ENCODE results near the gene VWA8.

VWA8 gene

GRCh38 chr13:41668130-41668757 is 292.7 kb downstream of the VWA8 start:
- no peaks in the 10 kb centered on the region for H3K9me3 ChIP-seq (ENCODE audit: control insufficient read depth, insufficient read depth, low read length)

DNA sequence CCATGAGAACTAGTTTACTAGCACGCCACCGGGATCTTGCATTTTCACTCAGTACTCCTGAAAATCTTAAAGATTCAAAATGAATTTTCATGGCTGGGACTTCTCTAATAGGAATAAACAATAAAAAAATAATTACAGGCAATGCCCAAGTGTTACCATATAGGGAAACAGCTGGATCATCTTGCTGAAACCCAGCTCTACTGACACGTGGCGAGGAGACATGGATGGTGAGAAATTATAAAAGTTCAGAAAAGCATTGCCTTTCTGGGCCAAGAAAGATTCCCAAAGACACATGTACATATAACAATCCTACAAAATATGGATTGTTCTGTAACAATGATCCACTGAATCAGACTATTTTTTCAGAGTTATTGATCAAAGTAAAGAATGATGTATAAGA is 294.3 kb downstream of the VWA8 start:
- H3K4me1 ChIP-seq (ENCODE audit: control insufficient read depth, insufficient read depth, low read length), result 0 out of 2 replicates have a peak, but pooled peaks cover 6% of the 10 kb centered on the region
- no peaks in the 10 kb centered on the region for H3K27me3 ChIP-seq (ENCODE audit: control insufficient read depth, insufficient read depth, low read length)
- no peak overlapping the region for H3K4me3 ChIP-seq (ENCODE audit: low read depth, low read length)
- no peak overlapping the region for H3K9ac ChIP-seq (ENCODE audit: low read depth, low read length)
- no peaks in the 10 kb centered on the region for H3K9me3 ChIP-seq (ENCODE audit: control insufficient read depth, insufficient read depth, low read length)
- no peak overlapping the region for H3K27ac ChIP-seq (ENCODE audit: low read depth, low read length)
- H3K36me3 ChIP-seq (ENCODE audit: control insufficient read depth, insufficient read depth, low read length), result peaks cover 3% of the 10 kb centered on the region; the same call in 1 of the 2 replicates

More at GRCh38 chr13:41668130-41668757, 292.7 kb downstream of the VWA8 start:
- Histone ChIP-seq H3K4me1 (ENCODE audit: control insufficient read depth, insufficient read depth, low read length) (0 out of 2 replicates have a peak, but pooled peaks cover 6% of the 10 kb centered on the region), H3K27ac (ENCODE audit: low read depth, low read length) (no peak overlapping the region), H3K9ac (ENCODE audit: low read depth, low read length) (no peak overlapping the region), H3K27me3 (ENCODE audit: control insufficient read depth, insufficient read depth, low read length) (no peaks in the 10 kb centered on the region), H3K36me3 (ENCODE audit: control insufficient read depth, insufficient read depth, low read length) (peaks cover 3% of the 10 kb centered on the region; the same call in 1 of the 2 replicates), H3K4me3 (ENCODE audit: low read depth, low read length) (no peak overlapping the region)

GRCh38 chr13:41660411-41660810 is 300.5 kb downstream of the VWA8 start:
- Histone ChIP-seq H3K27ac (ENCODE audit: low read depth, low read length) (no peak overlapping the region), H3K4me1 (ENCODE audit: control insufficient read depth, insufficient read depth, low read length) (0 out of 2 replicates have a peak, but pooled peaks cover 6% of the 10 kb centered on the region), H3K36me3 (ENCODE audit: control insufficient read depth, insufficient read depth, low read length) (no peaks in the 10 kb centered on the region), H3K27me3 (ENCODE audit: control insufficient read depth, insufficient read depth, low read length) (no peaks in the 10 kb centered on the region), H3K9ac (ENCODE audit: low read depth, low read length) (no peak overlapping the region), H3K4me3 (ENCODE audit: low read depth, low read length) (no peak overlapping the region), H3K9me3 (ENCODE audit: control insufficient read depth, insufficient read depth, low read length) (no peaks in the 10 kb centered on the region)

- H3K4me3 ChIP-seq (ENCODE audit: low read depth, low read length), result no peak overlapping the region
- no peaks in the 10 kb centered on the region for H3K9me3 ChIP-seq (ENCODE audit: control insufficient read depth, insufficient read depth, low read length)
- no peak overlapping the region for H3K27ac ChIP-seq (ENCODE audit: low read depth, low read length)
- H3K27me3 ChIP-seq (ENCODE audit: control insufficient read depth, insufficient read depth, low read length), result no peaks in the 10 kb centered on the region
- H3K9ac ChIP-seq (ENCODE audit: low read depth, low read length), result no peak overlapping the region
- no peaks in the 10 kb centered on the region for H3K36me3 ChIP-seq (ENCODE audit: control insufficient read depth, insufficient read depth, low read length)
- no peaks in the 10 kb centered on the region for H3K4me1 ChIP-seq (ENCODE audit: control insufficient read depth, insufficient read depth, low read length)
Measured at GRCh38 chr13:41658057-41658661, 302.8 kb downstream of the VWA8 start.

GRCh38 chr13:41655997-41656396 is 304.9 kb downstream of the VWA8 start:
- Histone ChIP-seq H3K4me1 (ENCODE audit: control insufficient read depth, insufficient read depth, low read length) (no peaks in the 10 kb centered on the region), H3K9ac (ENCODE audit: low read depth, low read length) (no peak overlapping the region), H3K4me3 (ENCODE audit: low read depth, low read length) (no peak overlapping the region), H3K27ac (ENCODE audit: low read depth, low read length) (no peak overlapping the region), H3K27me3 (ENCODE audit: control insufficient read depth, insufficient read depth, low read length) (no peaks in the 10 kb centered on the region), H3K9me3 (ENCODE audit: control insufficient read depth, insufficient read depth, low read length) (no peaks in the 10 kb centered on the region), H3K36me3 (ENCODE audit: control insufficient read depth, insufficient read depth, low read length) (no peaks in the 10 kb centered on the region)

GRCh38 chr13:41654796-41655195 is 306.1 kb downstream of the VWA8 start:
- Histone ChIP-seq H3K9me3 (ENCODE audit: control insufficient read depth, insufficient read depth, low read length) (no peaks in the 10 kb centered on the region), H3K36me3 (ENCODE audit: control insufficient read depth, insufficient read depth, low read length) (no peaks in the 10 kb centered on the region), H3K9ac (ENCODE audit: low read depth, low read length) (no peak overlapping the region), H3K4me1 (ENCODE audit: control insufficient read depth, insufficient read depth, low read length) (peaks cover under 1% of the 10 kb centered on the region), H3K4me3 (ENCODE audit: low read depth, low read length) (no peak overlapping the region), H3K27me3 (ENCODE audit: control insufficient read depth, insufficient read depth, low read length) (no peaks in the 10 kb centered on the region), H3K27ac (ENCODE audit: low read depth, low read length) (no peak overlapping the region)

DNA sequence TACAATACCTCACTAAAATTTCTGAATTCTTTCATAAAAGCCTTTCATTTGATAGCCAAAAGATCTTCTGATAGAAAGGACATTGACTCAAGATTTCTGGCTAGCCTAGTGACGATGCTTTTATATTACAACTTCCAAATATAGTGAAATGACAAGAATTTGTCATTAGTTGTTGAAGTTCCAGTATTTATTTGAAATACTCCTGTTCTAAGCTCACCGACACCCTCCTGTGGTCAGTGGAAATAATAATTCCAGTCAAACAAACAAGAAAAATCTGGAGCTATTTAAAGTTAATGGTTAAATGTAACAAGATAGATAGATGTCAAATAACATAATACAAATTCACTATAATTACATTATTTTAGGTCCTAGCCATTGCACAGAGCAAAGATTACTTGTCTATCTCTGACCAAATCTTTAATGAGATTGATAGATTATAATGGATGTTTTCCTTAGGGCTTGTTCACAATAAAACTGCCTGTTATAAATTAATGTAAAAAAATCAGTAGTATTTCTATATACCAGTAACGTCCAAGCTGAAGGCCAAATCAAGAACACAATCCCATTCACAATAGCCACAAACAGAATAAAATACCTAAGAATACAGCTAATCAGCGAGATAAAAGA is 308.1 kb downstream of the VWA8 start:
- Histone ChIP-seq H3K9me3 (ENCODE audit: control insufficient read depth, insufficient read depth, low read length) (no peaks in the 10 kb centered on the region), H3K27ac (ENCODE audit: low read depth, low read length) (no peak overlapping the region), H3K27me3 (ENCODE audit: control insufficient read depth, insufficient read depth, low read length) (no peaks in the 10 kb centered on the region), H3K9ac (ENCODE audit: low read depth, low read length) (no peak overlapping the region), H3K4me1 (ENCODE audit: control insufficient read depth, insufficient read depth, low read length) (peaks cover 15% of the 10 kb centered on the region), H3K36me3 (ENCODE audit: control insufficient read depth, insufficient read depth, low read length) (no peaks in the 10 kb centered on the region), H3K4me3 (ENCODE audit: low read depth, low read length) (no peak overlapping the region)

DNA sequence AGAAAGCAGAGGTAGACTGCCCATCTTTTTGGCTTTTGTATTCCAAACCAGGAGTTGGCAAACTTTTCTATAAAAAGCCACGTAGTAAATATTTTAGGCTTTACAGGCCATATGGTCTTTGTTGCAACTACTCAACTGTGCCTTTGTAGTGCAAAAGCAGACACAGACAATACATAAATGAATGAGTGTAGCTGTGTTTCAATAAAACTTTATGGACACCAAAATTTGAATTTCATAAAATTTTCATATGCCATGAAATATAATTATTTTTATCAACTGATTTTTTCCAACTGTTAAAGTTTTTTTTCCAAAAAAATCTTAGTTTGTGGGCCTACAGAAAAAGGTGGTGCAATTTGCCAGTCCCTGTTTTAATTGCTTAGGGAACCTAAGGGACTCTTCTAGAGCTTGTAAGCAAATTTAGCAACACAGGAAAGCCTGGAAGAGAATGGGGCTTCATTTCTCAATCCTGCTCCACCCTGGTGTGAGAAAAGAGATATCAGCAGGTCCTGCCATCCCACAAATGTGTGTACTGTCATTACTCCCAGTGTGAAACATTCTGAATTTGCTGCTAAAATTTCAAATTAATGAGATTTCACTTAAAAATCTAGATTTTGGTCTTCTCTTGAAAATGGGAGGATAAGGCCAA is 309.4 kb downstream of the VWA8 start:
- peaks cover 18% of the 10 kb centered on the region for H3K4me1 ChIP-seq (ENCODE audit: control insufficient read depth, insufficient read depth, low read length)
- no peak overlapping the region for H3K27ac ChIP-seq (ENCODE audit: low read depth, low read length)
- no peaks in the 10 kb centered on the region for H3K27me3 ChIP-seq (ENCODE audit: control insufficient read depth, insufficient read depth, low read length)
- no peak overlapping the region for H3K4me3 ChIP-seq (ENCODE audit: low read depth, low read length)
- no peaks in the 10 kb centered on the region for H3K9me3 ChIP-seq (ENCODE audit: control insufficient read depth, insufficient read depth, low read length)
- H3K36me3 ChIP-seq (ENCODE audit: control insufficient read depth, insufficient read depth, low read length), result no peaks in the 10 kb centered on the region
- no peak overlapping the region for H3K9ac ChIP-seq (ENCODE audit: low read depth, low read length)

- H3K36me3 ChIP-seq (ENCODE audit: control insufficient read depth, insufficient read depth, low read length), result no peaks in the 10 kb centered on the region
- H3K9me3 ChIP-seq (ENCODE audit: control insufficient read depth, insufficient read depth, low read length), result no peaks in the 10 kb centered on the region
- H3K27ac ChIP-seq (ENCODE audit: low read depth, low read length), result no peak overlapping the region
- H3K4me1 ChIP-seq (ENCODE audit: control insufficient read depth, insufficient read depth, low read length), result peaks cover 18% of the 10 kb centered on the region
- no peaks in the 10 kb centered on the region for H3K27me3 ChIP-seq (ENCODE audit: control insufficient read depth, insufficient read depth, low read length)
- no peak overlapping the region for H3K4me3 ChIP-seq (ENCODE audit: low read depth, low read length)
- no peak overlapping the region for H3K9ac ChIP-seq (ENCODE audit: low read depth, low read length)
Measured at GRCh38 chr13:41650706-41651105, 310.2 kb downstream of the VWA8 start.

- H3K4me3 ChIP-seq (ENCODE audit: low read depth, low read length), result no peak overlapping the region
- H3K9me3 ChIP-seq (ENCODE audit: control insufficient read depth, insufficient read depth, low read length), result no peaks in the 10 kb centered on the region
- H3K4me1 ChIP-seq (ENCODE audit: control insufficient read depth, insufficient read depth, low read length), result peaks cover 18% of the 10 kb centered on the region
- H3K27ac ChIP-seq (ENCODE audit: low read depth, low read length), result no peak overlapping the region
- no peaks in the 10 kb centered on the region for H3K36me3 ChIP-seq (ENCODE audit: control insufficient read depth, insufficient read depth, low read length)
- no peak overlapping the region for H3K9ac ChIP-seq (ENCODE audit: low read depth, low read length)
- H3K27me3 ChIP-seq (ENCODE audit: control insufficient read depth, insufficient read depth, low read length), result no peaks in the 10 kb centered on the region
Measured at GRCh38 chr13:41649659-41650058, 311.2 kb downstream of the VWA8 start.

Measured in HUES48 (cell line).